Fibroblast of peridontal ligament (primary cell): Measurements from ENCODE around the gene C1QL1.

ENCODE experiments used
- DNase-seq: peaks from one replicate; pipeline ENCODE4 v3.0.0-alpha.2; 2010; ENCODE audit errors: extremely low read depth

Gene C1QL1

GRCh38 chr17:44930667-44931066 is 37.4 kb downstream of the C1QL1 start:
- DNase-seq, result no peak

- DNase-seq, result no peak
These were observed 39.0 kb downstream of the C1QL1 start for GRCh38 chr17:44928950-44929720.

GRCh38 chr17:44928136-44928535 is 40.0 kb downstream of the C1QL1 start:
- DNase-seq, result no peak

DNA sequence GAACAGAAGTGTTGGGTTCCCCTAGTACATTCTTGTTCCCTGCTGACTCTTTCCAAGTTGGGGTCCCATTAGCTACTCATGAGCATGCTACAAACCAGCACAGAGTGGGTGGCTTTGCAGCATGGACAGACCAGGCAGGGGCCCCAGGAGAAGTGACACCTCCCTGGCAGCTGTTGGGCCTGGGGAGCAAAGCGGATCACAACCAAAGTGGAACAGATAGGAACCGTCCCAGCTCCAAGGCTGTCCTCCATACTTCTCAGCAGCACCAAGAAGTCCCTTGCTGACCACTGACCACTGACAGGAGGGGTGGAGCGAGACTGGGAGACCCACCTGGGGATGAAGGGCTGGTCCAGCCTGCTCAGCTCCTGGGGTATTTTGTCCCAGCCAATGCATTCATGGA is 40.4 kb downstream of the C1QL1 start:
- DNase-seq, result no peak

- no peak for DNase-seq
These were observed 41.1 kb downstream of the C1QL1 start for GRCh38 chr17:44926821-44927525.

DNA sequence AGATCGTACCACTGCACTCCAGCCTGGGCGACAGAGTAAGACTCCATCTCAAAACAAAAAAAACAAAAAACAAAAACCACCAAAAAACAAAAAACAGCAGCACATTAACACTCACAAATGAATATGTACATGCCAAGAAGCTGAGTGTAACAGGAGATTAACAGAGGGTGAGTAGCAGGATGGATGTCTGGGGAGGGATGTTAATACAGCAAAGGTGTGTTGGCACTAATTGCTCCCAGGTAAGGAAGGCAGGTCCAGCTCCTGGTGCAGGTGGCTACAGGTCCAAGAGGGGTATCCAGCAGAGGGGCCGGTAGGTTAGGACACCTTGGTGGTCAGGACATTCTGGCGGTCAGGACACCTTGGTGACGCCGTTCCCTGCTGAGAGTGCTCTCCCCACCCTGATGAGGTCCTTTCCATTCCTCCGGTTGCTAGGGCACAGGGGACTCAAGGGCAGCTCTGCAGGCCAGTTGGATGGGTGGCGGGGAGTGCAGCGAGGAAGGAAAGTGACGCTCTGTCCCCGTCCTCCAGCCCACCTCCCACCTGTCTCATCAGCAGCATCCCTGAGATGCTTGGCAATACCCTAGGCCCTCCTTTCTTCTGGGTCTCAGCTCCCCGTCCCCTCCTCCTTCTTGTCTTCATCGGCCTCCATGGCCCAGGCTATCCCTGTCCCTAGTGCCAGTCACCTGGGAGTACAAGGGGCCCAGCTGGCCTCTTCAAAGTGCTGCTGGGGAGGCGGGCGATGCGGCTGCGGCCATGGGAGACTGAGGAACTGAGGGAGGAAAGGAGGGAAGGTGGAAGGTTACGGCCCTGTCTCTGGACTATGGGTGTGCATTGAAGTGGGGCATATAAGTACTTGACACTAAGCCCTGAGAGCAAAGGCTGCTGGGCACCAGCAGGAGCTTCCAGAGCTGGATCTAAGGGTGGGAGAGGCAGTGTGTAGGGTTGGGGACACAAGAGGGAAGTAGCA is 42.1 kb downstream of the C1QL1 start:
- DNase-seq, result no peak

DNA sequence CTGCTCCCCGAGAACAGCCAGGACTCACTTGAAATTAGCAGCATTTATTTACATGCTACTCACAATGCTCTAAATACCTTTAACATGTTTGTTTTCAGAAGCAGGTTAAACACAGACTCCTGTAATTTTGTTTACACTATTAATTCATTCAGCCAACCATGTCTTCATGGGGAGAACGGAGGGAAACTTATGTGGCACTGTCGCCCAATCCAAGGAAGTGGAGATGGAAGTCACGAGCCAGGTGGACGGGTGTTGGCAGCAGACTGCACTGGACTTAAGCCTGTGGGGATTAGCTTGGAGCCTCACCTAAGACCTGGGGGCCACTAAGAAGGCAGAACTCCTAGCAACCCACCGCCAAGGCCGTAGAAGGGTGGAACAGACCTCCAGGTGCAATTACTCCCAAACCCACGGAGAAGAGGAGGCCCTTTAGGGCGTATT is 44.0 kb downstream of the C1QL1 start:
- DNase-seq, result no peak

DNA sequence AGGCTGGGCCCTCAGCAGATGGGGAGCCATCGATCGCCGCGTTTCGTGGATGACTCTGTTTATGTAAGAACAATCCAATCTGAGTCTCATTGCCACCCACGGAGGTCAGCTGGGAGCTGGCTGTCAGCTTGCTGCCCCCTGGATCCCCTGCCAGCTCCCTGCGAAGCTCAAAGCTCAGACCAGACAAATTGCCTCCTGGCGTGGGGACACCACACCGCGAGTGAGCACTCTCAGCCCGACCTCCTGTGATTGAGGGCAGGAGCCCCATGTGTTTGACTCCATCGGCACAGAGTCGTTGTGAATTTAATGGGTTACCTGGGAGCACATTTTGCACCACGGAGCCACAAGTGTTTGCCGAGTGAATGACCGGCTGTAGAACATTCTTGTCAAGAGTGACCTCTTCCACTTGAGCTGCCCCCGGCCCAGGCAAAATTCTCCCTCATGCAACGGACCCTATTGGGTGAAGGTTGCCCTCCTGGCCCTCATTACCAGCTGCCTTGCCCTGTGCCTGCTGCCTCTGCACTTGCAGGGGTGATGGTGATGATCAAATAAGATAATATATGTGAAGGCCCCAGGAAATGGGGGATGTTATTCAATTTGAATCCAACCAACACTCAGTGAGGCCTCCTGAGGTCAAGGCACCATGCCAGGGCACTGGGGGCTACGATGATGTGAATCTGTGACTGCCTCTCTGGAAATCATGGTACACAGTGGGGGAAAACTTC is 45.2 kb downstream of the C1QL1 start:
- no peak for DNase-seq

DNA sequence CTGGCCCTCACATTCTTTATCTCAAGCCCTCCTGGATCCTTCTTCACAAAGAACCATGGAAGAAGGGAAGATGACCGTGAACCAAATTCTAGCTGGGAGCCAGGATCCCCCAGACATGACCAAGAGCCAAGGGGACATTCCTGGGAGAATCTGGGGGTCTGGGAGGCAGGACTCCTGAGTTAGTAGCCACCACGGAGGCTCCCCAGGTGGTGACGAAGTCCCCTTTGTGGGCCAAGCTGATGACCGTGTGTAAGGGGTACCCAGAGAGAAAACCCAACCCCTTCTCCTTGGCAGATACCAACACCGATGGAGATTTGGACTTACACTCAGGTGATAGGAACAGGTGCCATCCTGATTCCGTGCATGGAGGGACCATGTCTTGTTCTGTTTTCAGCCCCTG is 46.0 kb downstream of the C1QL1 start:
- DNase-seq, result no peak

DNA sequence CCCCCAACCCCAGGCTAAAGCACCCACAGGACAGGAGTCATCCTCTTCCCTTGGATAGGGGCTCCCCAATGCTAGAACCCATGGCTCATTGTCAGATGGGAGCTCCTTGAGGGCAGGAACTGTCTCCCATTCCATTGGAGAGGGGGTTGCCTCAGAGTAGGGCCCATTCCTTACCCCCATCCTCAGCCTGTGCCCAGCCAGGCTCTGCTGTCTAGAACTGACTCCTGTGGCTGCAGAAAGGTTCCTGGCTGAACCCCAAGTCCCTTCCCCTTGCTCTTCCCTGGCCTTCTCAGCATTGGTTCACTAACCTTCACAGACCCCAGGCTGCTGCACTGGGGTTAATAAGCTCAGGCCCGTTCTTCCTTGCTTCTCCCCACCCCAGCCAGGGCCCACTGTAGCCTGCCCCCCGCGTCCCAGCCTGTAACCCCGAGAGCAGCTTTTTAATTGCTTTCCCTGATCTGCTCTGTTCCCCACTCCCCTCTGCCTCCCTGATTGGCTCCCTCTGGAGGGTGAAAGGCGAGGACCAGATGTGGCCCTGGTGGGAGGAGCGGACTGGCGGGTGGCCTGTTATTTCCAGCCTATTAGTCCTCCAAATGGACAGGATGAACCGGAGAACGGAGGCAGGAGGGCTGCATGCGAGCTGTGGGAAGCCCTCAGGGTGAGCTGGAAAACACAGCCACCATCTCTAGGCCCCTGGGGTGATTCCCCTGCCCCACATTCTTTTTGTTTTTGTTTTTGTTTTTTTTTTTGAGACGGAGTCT is 46.8 kb downstream of the C1QL1 start:
- no peak for DNase-seq

- no peak for DNase-seq
These were observed 47.5 kb downstream of the C1QL1 start for GRCh38 chr17:44920565-44920940.

DNA sequence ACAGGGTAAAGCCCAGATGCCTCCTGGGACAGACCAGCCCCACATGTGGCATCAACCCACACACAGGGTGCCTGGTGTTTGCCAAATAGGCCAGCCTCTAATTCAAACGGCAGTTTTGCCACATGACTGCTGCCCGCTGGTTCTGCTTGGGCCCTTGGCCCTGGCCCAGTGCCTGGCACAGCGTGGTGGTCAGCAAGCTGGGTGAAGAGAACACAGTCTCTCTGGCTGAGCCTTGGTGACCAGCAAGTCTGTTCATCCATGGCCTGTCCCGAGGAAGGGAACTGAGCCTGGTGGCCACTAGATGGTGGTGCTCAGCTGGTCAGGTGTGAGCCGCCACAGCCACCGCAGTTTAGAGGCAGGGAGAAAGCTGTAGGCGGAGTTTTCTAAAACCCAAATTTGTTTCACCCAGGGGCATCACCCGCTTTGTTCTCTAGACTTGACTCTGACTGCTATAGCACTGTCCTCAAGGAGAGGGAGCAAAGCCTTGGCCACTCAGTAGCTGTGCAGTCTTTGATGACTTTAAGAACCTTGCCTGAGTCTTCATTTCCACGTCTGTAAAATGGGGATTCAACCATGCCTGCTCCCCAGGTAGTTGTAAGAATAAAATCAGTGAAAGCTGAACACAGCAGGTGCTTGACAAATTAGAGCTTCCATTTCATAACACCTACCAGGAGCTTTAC is 48.1 kb downstream of the C1QL1 start:
- peak; percentile 80 for DNase-seq

DNA sequence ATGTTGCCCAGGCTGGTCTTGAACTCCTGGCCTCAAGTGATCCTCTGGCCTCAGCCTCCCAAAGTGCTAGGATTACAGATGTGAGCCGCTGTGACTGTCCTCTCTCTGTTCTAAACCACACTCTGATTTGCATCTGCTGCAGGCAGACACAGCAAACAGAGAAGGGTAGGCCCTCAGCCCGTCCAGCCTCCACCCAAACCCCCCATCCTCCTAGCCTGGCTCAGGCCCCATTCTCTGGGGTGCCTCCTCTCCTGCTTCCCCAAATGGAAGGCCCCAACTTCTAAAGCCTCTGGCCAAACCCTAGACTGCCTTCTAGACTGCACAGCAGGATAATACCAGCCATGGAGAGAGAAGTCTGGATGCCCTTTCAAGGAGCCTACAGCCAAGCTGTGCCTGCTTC is 48.7 kb downstream of the C1QL1 start:
- DNase-seq, result no peak

- DNase-seq, result no peak
These were observed 50.1 kb downstream of the C1QL1 start for GRCh38 chr17:44918006-44918405.

- DNase-seq, result no peak
These were observed 50.6 kb downstream of the C1QL1 start for GRCh38 chr17:44917456-44917855.

DNA sequence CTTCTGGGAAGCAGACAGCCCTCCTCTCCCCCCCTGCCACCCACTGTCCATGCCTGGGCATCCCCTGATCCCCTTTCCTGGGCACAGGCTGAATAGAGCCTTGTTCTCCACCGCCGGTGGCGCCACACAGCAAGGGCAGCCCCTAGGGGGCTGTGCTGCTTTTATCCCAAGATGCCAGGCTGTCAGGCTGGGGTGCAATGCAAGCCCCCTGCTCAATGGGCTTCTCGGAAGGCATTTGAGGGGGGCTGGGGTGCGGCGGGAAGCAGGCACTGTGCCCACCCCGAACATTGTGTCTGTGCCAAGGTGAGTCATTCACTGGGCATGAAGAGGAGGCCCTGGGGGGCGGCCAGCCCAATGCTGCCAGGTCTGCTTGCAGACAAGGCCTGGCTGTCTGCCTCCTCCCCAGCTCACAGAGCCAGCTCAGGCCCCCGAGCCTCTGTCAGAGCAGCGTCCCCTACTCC is 51.3 kb downstream of the C1QL1 start:
- peak; percentile 64 for DNase-seq

- DNase-seq, result no peak
These were observed 52.0 kb downstream of the C1QL1 start for GRCh38 chr17:44915862-44916780.

GRCh38 chr17:44915321-44915726 is 52.8 kb downstream of the C1QL1 start, which contains the start of gene GFAP:
GFAP (minus strand) TSS chr17:44915500; CDS start chr17:44915486, 14 bp downstream.
- no peak for DNase-seq
